ENCODE results near the gene MORF4L1.
"Not testable (repeated sequence)": the region's sequence is repeated elsewhere in the genome, so short reads cannot be mapped to it uniquely, and the experiment has no call there.

Gene MORF4L1

GRCh38 chr15:78927077-78927790, 54.5 kb downstream of the MORF4L1 start:
- no peak for DNase-seq

GRCh38 chr15:78928176-78928575, 55.5 kb downstream of the MORF4L1 start:
- not testable (repeated sequence) for DNase-seq

GRCh38 chr15:78928616-78929093, 56.0 kb downstream of the MORF4L1 start:
- DNase-seq, result no peak

DNA sequence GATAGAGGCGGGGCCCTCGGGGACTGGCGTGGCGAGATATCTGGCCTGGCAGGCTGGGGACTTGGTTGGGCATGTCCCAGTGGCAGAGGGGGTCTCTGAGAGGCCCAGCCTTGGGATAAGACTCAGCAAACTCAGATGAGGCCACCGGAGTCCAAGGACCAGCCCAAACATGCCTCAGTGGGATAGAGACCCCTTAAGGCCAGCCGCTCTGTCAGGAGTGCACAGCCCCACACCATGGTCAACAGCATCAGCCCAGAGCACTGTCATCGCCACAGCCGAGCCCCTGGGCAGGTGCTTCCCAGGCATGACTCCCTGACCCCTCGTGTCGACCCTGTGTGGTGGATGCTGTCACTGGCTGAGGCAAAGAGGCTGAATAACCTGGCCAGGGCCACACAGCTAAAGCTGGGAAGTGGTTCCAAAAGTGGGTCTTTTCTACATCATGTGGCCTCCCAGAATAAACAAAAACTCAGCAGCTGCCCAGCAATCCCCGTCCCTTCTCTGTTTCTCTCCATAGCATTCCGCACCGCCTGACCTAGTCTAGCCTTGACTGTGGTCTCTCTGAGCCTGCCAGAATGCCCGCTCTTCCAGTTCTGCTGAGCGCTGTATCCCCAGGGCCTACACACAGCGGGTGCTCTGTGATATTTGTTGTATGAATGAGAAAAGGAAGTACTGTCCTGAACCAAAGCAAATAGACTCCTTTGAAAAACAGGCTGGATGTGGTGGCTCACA, 57.0 kb downstream of the MORF4L1 start:
- DNase-seq, result no peak

DNA sequence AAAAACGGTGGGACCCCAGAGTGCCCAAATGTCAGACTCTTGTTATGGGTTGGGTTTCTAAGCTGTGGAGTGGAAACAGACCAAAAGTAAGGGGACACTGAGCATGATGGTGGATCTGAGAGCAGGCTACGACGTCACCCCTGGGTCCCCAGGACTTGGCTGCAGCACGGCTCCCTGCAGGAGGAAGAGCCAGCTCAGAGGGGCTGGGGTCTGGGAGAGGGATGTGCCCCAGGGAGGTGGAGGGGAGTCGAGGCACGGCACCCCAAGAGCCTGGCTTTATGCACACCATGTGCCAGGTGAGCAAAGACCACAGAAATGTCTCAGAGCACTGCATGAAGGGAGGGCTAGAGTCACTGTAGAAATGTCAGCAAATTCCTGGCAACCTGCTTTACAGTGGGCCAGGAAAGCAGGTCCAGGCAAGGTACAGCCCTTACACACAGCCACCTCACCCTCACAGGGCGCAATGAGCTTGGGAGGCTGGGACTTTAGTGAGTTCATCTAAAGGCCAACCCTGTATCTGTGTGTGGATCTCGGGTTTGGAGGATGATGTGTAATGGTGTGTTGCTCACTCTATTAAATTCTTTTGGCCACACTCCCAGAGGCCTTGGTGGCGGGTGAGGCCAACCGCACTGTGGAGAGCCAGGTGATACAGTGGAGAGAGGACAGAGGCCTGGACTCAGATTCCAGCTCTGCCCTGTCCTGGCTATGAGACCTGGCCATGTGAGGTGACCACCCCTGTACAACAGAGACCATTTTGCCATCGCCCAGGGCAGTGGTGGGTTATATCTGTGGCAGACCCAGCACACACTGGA, 58.1 kb downstream of the MORF4L1 start:
- no peak for DNase-seq

DNA sequence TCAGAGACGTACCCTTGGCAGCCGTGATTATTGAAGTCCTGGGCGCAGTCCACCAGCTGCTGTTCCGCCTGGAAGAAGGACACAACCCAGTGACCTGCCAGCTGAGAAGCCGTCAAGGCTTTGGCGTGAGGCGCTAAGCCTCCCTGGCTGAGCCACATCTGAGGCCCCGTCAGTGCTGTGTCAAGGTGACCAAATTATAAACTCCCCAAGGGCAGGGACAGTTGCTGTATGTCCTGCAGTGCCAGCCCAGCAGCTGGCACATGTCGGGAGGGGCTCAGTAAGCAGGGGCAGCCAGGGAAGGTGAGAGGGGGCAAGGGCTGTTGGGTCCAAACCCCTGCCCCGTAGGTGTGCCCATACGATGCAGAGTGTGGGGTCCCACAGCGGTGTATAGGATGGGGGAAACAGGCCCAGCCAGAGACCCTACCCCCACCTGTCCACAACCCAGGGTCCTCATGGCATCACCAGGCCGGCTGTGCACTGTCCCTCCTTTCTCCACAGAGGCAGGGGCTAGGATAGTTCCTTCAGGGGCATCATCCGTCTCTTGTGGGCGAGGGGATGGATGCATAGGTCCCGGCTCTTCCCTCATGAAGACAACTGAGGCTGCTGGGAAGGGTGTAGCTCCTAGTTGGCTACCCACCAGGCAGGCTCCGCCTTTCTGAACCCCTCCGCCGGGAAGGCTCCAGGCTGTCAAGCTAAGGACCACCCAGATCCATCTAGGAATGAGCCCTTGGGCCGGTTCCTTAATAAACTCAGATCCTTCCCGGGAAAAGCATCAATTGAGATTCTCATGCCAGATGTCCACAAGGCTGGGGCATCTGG, 59.0 kb downstream of the MORF4L1 start:
- DNase-seq, result no peak

- no peak for DNase-seq
Measured at GRCh38 chr15:78932258-78932808, 59.6 kb downstream of the MORF4L1 start.

GRCh38 chr15:78933187-78933822, 60.6 kb downstream of the MORF4L1 start:
- no peak for DNase-seq

- no peak for DNase-seq
Measured at GRCh38 chr15:78933823-78934654, 61.3 kb downstream of the MORF4L1 start.

DNA sequence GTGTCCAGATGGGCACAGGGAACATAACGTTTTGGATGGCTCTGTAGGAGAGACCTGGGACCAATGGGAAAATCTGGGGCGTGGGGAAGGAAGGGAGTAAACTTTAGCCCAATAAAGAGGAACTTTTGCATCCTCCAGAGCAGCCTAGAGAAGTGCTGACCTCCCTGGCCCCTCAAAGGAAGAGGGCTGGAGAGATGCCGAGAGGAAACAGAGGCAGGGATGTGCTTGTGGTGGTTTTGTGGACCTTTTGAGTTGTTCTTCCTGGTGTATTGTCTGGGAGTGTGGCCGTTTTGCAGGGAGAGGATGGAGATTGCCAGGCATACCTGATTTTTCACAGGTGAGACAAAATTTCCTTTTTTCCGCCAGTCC, 61.9 kb downstream of the MORF4L1 start:
- DNase-seq, result no peak

- DNase-seq, result no peak
Measured at GRCh38 chr15:78937132-78937739, 64.5 kb downstream of the MORF4L1 start.

DNA sequence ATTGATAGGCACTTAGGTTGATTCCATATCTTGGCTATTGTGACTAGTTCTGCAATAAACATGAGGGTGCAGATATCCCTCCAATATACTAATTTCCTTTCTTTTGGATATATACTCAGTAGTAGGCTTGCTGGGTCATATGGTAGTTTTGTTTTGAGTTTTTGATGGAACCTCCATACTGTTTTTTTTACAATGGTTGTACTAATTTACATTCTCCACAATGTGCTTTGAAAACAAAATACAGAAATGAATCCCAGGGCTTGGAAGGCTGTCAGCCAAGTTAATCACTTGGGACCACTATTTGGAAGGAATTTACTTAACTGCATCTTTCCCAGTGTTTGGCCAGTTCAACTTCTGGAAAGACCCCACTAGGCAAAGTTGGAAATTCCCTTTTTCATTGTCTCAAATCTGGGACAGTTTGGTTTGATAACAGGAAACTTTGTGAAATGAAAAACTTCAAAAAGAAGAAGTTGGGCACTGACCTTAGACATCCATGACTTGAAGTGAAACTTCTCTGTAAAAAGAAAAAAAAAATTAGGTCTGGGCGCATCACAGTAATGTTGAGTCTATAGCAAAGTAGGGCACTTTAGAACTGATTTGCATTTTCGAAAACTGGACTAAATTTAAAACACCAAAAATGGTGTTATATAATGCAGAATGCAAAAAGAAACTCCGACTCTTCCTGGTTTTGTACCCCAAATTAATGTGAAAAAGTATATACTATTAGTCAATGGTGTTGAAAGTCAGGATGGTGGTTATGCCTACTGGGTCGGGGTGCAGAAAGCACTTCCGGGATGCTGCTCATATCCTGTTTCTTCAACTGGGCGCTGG, 66.2 kb downstream of the MORF4L1 start:
- no peak for DNase-seq

- no peak for DNase-seq
Measured at GRCh38 chr15:78942741-78943140, 70.1 kb downstream of the MORF4L1 start.

- DNase-seq, result no peak
Measured at GRCh38 chr15:78943692-78944091, 71.0 kb downstream of the MORF4L1 start.

DNA sequence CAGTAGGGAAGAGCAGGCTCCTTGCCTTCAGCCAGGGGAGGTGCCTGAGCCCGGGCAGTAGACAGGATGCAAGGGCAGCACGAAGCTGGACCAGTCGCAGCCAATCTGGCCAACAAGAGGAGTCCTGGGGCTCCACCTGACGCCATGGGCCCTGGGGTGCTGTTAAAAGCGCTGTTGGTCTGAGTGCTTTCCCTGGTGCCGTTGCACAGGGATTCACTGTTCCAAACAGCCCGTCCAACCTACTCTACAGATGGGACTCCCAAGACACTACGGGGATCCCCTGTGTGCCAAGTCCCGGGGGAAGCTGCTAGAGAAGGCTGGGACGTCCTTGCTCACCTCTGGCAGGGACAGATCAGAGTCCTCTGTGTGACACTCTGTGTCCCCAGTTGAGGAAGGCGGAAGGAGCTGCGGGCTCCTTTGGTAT, 71.5 kb downstream of the MORF4L1 start:
- DNase-seq, result no peak

- peak; percentile 53 for DNase-seq
Measured at GRCh38 chr15:78944669-78945407, 72.1 kb downstream of the MORF4L1 start, which contains the start of gene CTSH. TSS of gene CTSH (minus strand) at chr15:78945046. CDS start at chr15:78944981, 65 bp downstream.

- no peak for DNase-seq
Measured at GRCh38 chr15:78946493-78946892, 73.8 kb downstream of the MORF4L1 start.

GRCh38 chr15:78947506-78947905, 74.8 kb downstream of the MORF4L1 start:
- no peak for DNase-seq

Measured in NCI-H1105 treated with DMSO at 0.1 percent for 48 hours (cell line).